HG03159 (cell line): ENCODE results near the gene MAML2.

Experiments
- ATAC-seq: cut with Tn5 transposase; IDR thresholded peaks from one replicate; pipeline ENCODE4 v1.9.1; 2021; ENCODE audit warnings: mild to moderate bottlenecking, moderate library complexity; ENCODE audit not compliant: unreplicated experiment

MAML2 gene

GRCh38 chr11:96242971-96243647, 99.9 kb downstream of the MAML2 start:
- ATAC-seq: peak; percentile 86

GRCh38 chr11:96242191-96242847, 100.7 kb downstream of the MAML2 start:
- no peak for ATAC-seq

- no peak for ATAC-seq
Observed at GRCh38 chr11:96241331-96241841, 101.6 kb downstream of the MAML2 start.

GRCh38 chr11:96238563-96239135, 104.3 kb downstream of the MAML2 start:
- no peak for ATAC-seq

- no peak for ATAC-seq
Observed at GRCh38 chr11:96237766-96238266, 105.2 kb downstream of the MAML2 start.

- ATAC-seq: peak; percentile 84
Observed at GRCh38 chr11:96235751-96236150, 107.2 kb downstream of the MAML2 start.

GRCh38 chr11:96234866-96235441, 108.0 kb downstream of the MAML2 start:
- no peak for ATAC-seq

GRCh38 chr11:96232132-96232531, 110.9 kb downstream of the MAML2 start:
- no peak for ATAC-seq

- ATAC-seq: no peak
Observed at GRCh38 chr11:96230686-96231085, 112.3 kb downstream of the MAML2 start.

GRCh38 chr11:96229354-96229977, 113.5 kb downstream of the MAML2 start:
- ATAC-seq: no peak

GRCh38 chr11:96228910-96229309, 114.1 kb downstream of the MAML2 start:
- ATAC-seq: no peak

GRCh38 chr11:96228473-96228891, 114.5 kb downstream of the MAML2 start:
- ATAC-seq: no peak

GRCh38 chr11:96227244-96227643, 115.8 kb downstream of the MAML2 start:
- no peak for ATAC-seq

- ATAC-seq: no peak
Observed at GRCh38 chr11:96223083-96223482, 119.9 kb downstream of the MAML2 start.

GRCh38 chr11:96222102-96222501, 120.9 kb downstream of the MAML2 start:
- no peak for ATAC-seq

GRCh38 chr11:96221244-96222070, 121.5 kb downstream of the MAML2 start:
- no peak for ATAC-seq

- ATAC-seq: no peak
Observed at GRCh38 chr11:96219981-96220623, 122.9 kb downstream of the MAML2 start.

GRCh38 chr11:96218901-96219300, 124.1 kb downstream of the MAML2 start:
- no peak for ATAC-seq

GRCh38 chr11:96218006-96218405, 125.0 kb downstream of the MAML2 start:
- no peak for ATAC-seq

GRCh38 chr11:96217206-96217605, 125.8 kb downstream of the MAML2 start:
- ATAC-seq: no peak
